Hematopoietic multipotent progenitor cell treated with erythropoietin and hydrocortisone succinate and interleukin-3 and kit ligand, for 6 days (in vitro differentiated cells): ENCODE results near the gene THRB.

Experiments used
- DNase-seq: peaks from one replicate; pipeline ENCODE4 v3.0.0-alpha.2; 2015

Gene THRB

GRCh38 chr3:24299246-24299805 lies 195.3 kb downstream of the THRB start:
- DNase-seq = peak; percentile 86

DNA sequence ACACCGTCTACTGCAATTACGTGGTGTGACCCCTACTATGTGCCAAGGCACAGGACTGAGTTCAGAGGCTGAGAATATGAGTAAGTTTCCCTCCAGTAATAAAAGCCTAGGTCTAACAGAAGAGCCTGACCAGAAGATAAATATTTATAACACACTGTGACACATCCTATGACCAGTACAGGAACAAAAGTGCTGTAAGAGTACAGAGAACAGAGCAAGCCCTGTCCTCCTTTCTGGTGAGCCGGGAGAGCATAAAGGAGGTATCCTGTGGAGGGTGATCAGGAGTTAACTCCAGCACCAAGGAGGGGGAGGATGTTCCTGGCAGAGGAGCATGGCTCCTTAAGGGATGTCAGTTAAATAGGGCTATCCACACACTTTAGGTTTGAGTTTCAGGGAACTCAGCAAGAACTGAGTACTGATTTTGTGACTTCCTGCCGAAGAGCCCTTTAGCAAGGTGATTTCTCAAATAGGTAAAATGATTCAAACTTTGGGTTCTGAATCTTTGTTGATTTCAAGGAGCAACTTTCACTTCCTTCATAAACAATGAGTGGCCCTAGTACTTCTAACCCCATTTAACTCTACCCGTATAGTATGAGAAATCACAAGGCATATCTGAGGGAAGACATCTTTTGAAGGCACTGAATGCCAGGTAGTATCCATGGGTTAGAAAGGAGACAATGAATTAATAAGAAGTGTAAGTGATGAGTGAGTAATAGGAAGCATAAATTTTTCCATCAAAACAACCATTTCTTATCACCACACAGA lies 198.0 kb downstream of the THRB start:
- DNase-seq = no peak

- DNase-seq = no peak
Measured at GRCh38 chr3:24294150-24294549, 200.5 kb downstream of the THRB start.

GRCh38 chr3:24291646-24292045 lies 203.0 kb downstream of the THRB start:
- no peak for DNase-seq

DNA sequence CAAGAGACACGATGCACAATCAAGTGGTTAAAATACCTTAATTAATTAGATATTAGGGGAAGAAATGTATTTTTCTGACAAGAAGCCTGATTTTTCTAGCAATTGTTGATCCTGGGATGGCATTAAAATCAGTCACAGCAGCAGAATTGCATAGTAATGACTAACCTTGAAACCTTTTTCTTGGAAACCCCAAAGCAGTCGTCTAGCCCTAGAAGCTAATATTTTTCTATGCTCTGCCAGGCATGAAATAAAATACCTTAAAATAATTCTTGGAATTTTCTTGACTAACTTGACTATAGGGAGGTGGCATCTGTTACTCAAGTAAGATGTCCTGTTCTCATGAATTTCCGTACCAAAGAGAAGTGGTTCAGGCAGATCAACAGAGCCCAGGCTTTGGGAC lies 204.1 kb downstream of the THRB start:
- no peak for DNase-seq

DNA sequence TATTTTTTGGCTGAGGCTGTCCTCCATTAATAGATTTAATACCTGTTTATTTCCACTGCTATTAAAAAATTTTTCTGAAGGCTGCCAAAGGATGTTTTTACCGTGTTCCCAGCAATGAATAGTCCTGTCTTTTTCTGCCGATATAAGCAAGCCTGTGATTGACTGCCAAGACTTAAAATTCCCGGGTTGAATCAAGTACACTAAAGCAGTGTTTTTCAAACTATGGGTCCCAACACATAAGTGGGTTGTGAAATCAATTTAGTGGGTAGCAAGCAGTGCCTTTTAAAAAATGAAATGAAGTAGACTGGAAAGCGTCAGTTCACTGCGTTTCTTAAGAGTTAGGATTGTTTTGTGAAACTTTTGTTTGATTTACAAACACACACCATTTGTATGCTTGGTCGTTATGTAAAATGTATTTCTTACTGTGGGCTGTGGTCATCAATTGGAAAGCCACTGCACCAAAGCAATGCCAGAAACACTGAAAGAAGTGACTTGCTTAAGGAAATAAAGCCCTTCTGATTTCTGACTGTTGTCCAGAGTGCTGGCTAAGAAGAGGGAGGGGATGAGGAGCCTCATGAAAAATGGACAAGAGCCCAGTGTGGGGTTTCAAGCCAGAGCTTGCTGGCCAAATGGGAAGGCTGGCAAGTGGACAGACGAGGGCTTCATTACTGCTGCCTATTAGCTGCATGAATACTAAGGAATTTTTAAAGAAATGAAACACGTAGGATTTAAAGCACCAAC lies 206.0 kb downstream of the THRB start:
- no peak for DNase-seq

DNA sequence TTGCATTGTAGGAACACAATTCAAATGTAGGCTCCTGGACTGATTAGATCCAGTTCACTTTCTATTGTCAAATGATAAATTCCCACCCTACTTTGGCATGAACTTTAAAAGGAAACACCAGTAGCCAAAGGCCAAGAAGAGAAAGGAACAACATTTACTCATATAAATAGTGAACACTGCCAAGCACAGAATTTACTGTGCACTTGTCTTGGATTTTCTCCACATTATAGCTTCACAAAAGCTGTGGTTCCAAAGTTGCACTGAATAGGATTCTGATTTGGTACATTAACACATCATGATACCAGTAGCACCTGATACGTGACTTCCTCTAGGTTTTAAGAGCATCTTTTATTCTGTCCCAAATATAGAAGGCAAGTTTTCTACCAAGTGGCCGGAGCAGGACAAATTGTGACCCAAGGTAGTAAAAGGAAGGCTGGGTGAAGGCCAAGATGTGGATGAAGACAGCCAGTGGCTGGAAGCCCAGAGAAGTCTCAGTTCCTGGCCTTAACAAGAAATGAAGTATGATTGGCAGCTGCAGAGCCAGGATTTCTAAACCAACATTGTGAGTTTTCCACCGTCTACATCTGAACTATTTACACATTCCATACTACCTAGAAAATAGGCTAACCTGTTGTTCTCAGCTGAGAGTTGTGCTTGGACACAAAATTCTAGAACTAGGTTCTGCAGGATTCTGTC lies 206.7 kb downstream of the THRB start:
- no peak for DNase-seq

DNA sequence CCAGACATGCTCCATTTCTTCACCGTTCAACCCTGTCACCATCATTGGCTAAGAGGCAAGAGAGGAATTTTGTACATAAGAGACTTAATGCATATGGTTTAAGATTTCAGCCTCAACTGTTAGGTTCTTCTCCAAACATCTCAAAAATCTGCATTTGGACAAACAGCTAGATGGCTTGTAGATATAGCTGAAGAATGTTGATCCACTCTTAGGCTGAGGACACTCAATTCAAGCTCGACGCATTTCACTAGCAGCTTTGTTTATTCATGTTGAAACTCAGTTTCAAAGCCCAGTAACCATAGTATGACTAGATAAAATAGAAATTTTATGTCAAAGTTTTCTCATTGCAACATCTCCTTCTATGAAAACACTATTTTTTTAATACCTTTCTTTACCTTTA lies 208.2 kb downstream of the THRB start:
- DNase-seq = no peak

DNA sequence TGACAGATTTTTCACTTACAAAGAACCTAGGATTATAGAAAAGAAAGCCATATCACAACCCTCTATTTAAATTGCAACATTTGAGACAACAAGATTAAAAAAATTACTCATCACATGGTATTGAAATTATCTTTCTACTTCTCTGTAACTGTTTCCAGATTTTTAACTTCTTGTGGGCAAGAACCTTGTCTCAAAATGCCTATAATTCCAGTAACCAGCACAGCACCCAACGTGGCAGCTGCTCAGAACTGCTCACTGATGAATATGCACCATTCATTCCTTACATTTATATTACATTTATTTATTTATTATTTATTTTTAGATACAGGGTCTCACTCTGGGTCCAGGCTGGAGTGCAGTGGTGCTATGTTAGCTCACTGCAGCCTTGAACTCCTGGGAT lies 216.1 kb downstream of the THRB start:
- DNase-seq = no peak

GRCh38 chr3:24273491-24273890 lies 221.2 kb downstream of the THRB start:
- no peak for DNase-seq

- no peak for DNase-seq
Measured at GRCh38 chr3:24272875-24273274, 221.8 kb downstream of the THRB start.

DNA sequence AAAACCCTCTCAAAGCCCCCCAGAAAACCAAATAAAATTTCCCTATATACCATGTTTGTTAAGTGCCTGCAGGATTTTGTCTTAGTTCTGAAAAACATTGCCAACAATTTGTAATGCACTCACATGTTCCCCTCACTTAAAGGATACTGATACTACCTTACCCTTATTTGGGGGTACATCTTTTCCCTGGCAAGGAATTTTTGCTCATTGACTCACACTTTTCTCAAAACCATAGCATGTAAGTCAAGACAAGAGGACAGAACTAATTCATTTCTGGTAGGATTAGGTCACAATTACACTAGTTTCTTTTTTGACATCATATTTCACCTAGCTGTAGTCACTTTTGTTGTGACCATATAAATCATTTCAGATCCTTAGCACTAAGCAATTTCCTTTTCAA lies 222.2 kb downstream of the THRB start:
- DNase-seq = no peak

- DNase-seq = no peak
Measured at GRCh38 chr3:24271228-24271627, 223.4 kb downstream of the THRB start.

GRCh38 chr3:24270744-24271143 lies 223.9 kb downstream of the THRB start:
- DNase-seq = no peak

GRCh38 chr3:24270204-24270691 lies 224.4 kb downstream of the THRB start:
- DNase-seq = no peak

DNA sequence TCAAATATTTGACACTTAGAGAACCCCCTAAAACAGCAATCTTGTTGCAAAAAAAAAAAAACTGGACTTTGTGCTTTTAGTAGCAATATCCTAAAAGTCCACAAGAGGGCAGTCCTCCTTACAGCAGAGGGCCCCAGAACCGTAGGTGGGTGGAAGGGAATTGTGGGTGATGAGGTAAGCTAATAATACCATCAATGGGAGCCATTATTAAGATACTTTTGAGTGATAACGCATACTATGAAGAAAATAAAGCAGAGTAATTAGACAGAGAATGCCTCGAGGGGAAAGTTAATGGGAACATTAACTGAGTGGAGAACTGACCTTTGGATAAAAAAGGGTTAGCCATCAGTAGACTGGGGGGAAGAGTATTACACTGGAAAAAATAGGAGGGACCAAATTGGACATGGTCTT lies 229.9 kb downstream of the THRB start:
- DNase-seq = peak; percentile 88

GRCh38 chr3:24264011-24264410 lies 230.6 kb downstream of the THRB start:
- DNase-seq = peak; percentile 30

GRCh38 chr3:24263069-24263668 lies 231.5 kb downstream of the THRB start:
- DNase-seq = peak; percentile 90

DNA sequence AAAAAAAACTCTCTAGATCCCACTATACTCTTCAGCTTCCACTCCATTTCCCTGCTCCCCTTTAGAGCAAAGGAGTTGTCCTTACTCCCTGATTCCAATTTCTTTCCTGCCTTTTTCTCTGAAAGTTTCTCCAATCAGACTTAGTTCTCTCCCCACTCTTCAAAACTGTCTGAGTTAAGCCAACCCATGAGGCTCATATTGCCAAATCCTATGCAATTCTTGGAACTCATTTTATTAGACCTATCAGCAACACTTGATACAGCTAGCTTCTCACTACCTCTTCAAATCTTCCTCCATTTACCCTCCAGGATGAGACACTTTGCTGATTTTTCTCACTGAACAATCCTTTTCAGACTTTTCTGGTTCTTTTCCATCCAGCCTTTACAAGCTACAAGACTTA lies 233.1 kb downstream of the THRB start:
- peak; percentile 29 for DNase-seq

DNA sequence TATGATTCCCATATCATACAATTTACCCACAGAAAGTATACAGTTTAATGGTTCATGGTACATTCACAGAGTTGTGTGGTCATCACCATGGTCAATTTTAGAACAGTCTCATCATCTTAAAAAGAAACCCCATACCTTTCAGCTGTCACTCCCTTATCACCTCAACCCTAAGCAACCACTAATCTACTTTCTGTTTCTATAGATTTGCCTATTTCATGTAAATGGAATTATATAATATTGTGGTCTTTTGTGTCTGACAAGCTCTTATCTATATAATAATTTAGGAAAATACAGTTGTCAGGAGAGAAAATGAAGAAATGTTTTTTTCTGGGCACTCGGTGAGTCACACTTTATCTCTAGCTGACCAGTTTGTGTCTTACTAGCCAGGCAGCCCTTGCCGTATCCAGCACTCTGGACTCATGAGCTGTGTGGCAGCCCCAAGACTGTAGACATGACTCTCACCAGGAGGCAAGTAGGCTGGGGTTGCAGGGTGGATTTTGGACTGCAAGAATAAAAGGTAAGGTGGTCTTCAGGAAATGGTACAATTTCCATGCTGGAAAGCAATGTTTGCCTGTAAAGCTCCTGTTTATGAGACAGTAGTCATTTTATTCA lies 234.6 kb downstream of the THRB start:
- DNase-seq = peak; percentile 92

GRCh38 chr3:24258727-24259600 lies 235.7 kb downstream of the THRB start:
- DNase-seq = peak; percentile 32
